Caco-2 (cell line): ENCODE results near the gene UBASH3B. TPM values are rescaled to one million over a fixed set of nuclear protein-coding genes. Genes with fewer than 3 reads are reported as not detected.

Experiments
- BruUV-seq: library from RNA; stranded (reverse); fragments of 400-500 nt; replicated peaks from 2 replicates; lab custom pipeline; 2021; lab: Mats Ljungman, UMichigan
- CTCF ChIA-PET: fragments of 300-600 bp; sonication (Branson Sonifier 250); formaldehyde crosslinking; loops from one replicate; lab custom pipeline; 2022; ENCODE audit warnings: antibody characterized with exemption; lab: Charles Lee
- POLR2A ChIA-PET: fragments of 300-600 bp; sonication (Branson Sonifier 250); formaldehyde crosslinking; loops from one replicate; lab custom pipeline; 2022; ENCODE audit warnings: antibody characterized with exemption; lab: Charles Lee
- DNase-seq, 2 experiments: peaks; one replicate each; pipeline versions ENCODE4 v3.0.0 to v3.0.0-alpha.2; 2020 to 2022
- H3K27me3 ChIP-seq: replicated peaks from 2 replicates; pipeline ENCODE4 v1.6.0; 2011; ENCODE audit warnings: low read length; ENCODE audit not compliant: control insufficient read depth, insufficient read depth
- H3K36me3 ChIP-seq: 2 replicates; pipeline ENCODE4 v1.5.1; 2011; ENCODE audit warnings: low read length; ENCODE audit not compliant: control insufficient read depth, insufficient read depth
- H3K4me1 ChIP-seq: fragments of 250-450 bp; sonication (Bioruptor Pico); 2 replicates; pipeline ENCODE4 v1.5.1; 2020; ENCODE audit warnings: mild to moderate bottlenecking
- H3K4me3 ChIP-seq: 2 replicates; pipeline ENCODE4 v1.5.1; 2011; ENCODE audit warnings: low read depth, mild to moderate bottlenecking, control low read depth, low read length
- H3K9me3 ChIP-seq: fragments of 250-450 bp; sonication (Bioruptor Pico); 2 replicates; pipeline ENCODE4 v1.5.1; 2020; ENCODE audit warnings: mild to moderate bottlenecking, moderate library complexity
- H3K27ac Mint-ChIP-seq: one replicate; pipeline ENCODE4 v1.8.0; 2022; ENCODE audit warnings: mixed read lengths; ENCODE audit not compliant: unreplicated experiment
- H3K27me3 Mint-ChIP-seq: one replicate; pipeline ENCODE4 v1.8.0; 2022; ENCODE audit warnings: mixed read lengths; ENCODE audit not compliant: insufficient read depth, unreplicated experiment
- H3K36me3 Mint-ChIP-seq: one replicate; pipeline ENCODE4 v1.8.0; 2022; ENCODE audit warnings: mild to moderate bottlenecking, mixed read lengths; ENCODE audit not compliant: insufficient read depth, unreplicated experiment
- H3K4me1 Mint-ChIP-seq: one replicate; pipeline ENCODE4 v1.8.0; 2022; ENCODE audit warnings: low read depth, mixed read lengths; ENCODE audit not compliant: unreplicated experiment
- H3K4me3 Mint-ChIP-seq: one replicate; pipeline ENCODE4 v1.8.0; 2022; ENCODE audit warnings: mild to moderate bottlenecking, moderate library complexity, mixed read lengths; ENCODE audit not compliant: unreplicated experiment
- H3K9me3 Mint-ChIP-seq: one replicate; pipeline ENCODE4 v1.8.0; 2022; ENCODE audit warnings: mixed read lengths; ENCODE audit not compliant: unreplicated experiment
- CTCF ChIP-seq, 2 experiments: fragments of 200-600 bp in 1 of 2; IDR thresholded peaks; 1 replicate in 1 of 2; 2 replicates in 1 of 2; pipeline versions ENCODE4 v1.5.1 to v1.8.0; 2011 to 2022; ENCODE audit warnings: antibody characterized with exemption in 1 of 2, control low read depth in 1 of 2, inconsistent platforms in 1 of 2, low read depth in 1 of 2, low read length in 1 of 2, mild to moderate bottlenecking in 1 of 2, moderate library complexity in 1 of 2; ENCODE audit not compliant: insufficient read depth in 1 of 2, severe bottlenecking in 1 of 2, unreplicated experiment in 1 of 2
- intact Hi-C: fragments of 100-400 bp; cut with micrococcal nuclease; formaldehyde crosslinking; loops from one replicate; pipeline ENCODE4 v1.10.0; 2022; ENCODE audit not compliant: unreplicated experiment
- total RNA-seq: library from RNA; stranded (reverse); gene quantifications from 2 replicates; pipeline ENCODE4 v1.2.3, GENCODE V29; 2022

UBASH3B gene
- total RNA-seq, 1 experiment from 2014 or later, result 21.5 TPM

GRCh38 chr11:122802876-122803275 lies 147.4 kb downstream of the UBASH3B start:
- BruUV-seq, result no TSS peak
- peak overlapping the region; percentile 46 for H3K27ac Mint-ChIP-seq
- no peaks in the 10 kb centered on the region for H3K27me3 ChIP-seq
- DNase-seq, result no peak
- no peaks in the 10 kb centered on the region for H3K4me1 ChIP-seq
- H3K27me3 Mint-ChIP-seq, result no peaks in the 10 kb centered on the region
- TF ChIP-seq CTCF (IDR thresholded peaks at IDR 0.05; ENCODE audit: insufficient read depth in 1 of 2, low read depth in 1 of 2, low read length in 1 of 2, severe bottlenecking in 1 of 2, unreplicated experiment in 1 of 2), result no peak
- intact Hi-C loops, result no loop called here
- CTCF ChIA-PET, result no interaction called here
- H3K4me3 Mint-ChIP-seq, result no peak overlapping the region
- POLR2A ChIA-PET, result no interaction called here
- H3K4me3 ChIP-seq, result no peak overlapping the region
- no peaks in the 10 kb centered on the region for H3K9me3 Mint-ChIP-seq
- no peaks in the 10 kb centered on the region for H3K36me3 ChIP-seq
- H3K36me3 Mint-ChIP-seq, result peaks cover 7% of the 10 kb centered on the region
- H3K4me1 Mint-ChIP-seq, result no peaks in the 10 kb centered on the region
- H3K9me3 ChIP-seq, result no peaks in the 10 kb centered on the region

DNA sequence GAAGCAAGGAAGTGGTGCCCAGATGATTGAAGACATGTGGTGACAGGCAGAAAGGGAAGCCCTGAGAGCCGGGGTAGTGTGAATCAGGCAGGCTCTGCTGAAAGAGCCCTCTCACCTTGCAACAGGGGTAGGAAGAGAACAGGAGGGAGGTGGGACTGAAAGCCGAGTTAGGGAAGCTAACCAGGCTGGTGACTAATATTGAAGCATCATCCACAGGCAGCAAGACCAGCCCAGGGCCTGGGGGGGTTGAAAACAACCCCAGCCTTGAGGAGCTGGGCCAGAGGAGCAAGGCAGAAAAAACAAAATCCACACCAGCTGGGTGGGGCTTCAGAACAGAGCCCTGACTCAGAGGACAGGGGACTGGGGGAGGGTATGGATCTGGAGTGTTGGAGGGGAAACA lies 147.8 kb downstream of the UBASH3B start:
- Mint-ChIP-seq H3K27me3 (no peaks in the 10 kb centered on the region), H3K4me3 (no peak overlapping the region), H3K9me3 (no peaks in the 10 kb centered on the region), H3K36me3 (peaks cover 7% of the 10 kb centered on the region), H3K4me1 (no peaks in the 10 kb centered on the region), H3K27ac (peak overlapping the region; percentile 46)
- no peaks in the 10 kb centered on the region for H3K9me3 ChIP-seq
- no peaks in the 10 kb centered on the region for H3K4me1 ChIP-seq
- no peaks in the 10 kb centered on the region for H3K27me3 ChIP-seq
- no TSS peak for BruUV-seq
- no peak overlapping the region for H3K4me3 ChIP-seq
- intact Hi-C loops, result no loop called here
- no peak for DNase-seq
- CTCF ChIA-PET, result no interaction called here
- no peak for TF ChIP-seq CTCF (IDR thresholded peaks at IDR 0.05; ENCODE audit: insufficient read depth in 1 of 2, low read depth in 1 of 2, low read length in 1 of 2, severe bottlenecking in 1 of 2, unreplicated experiment in 1 of 2)
- POLR2A ChIA-PET, result no interaction called here
- H3K36me3 ChIP-seq, result no peaks in the 10 kb centered on the region

- no peak for DNase-seq
- no peaks in the 10 kb centered on the region for H3K27me3 ChIP-seq
- H3K9me3 ChIP-seq, result no peaks in the 10 kb centered on the region
- Mint-ChIP-seq H3K9me3 (no peaks in the 10 kb centered on the region), H3K4me1 (no peaks in the 10 kb centered on the region), H3K27ac (peak overlapping the region; percentile 46), H3K36me3 (peaks cover 9% of the 10 kb centered on the region), H3K4me3 (no peak overlapping the region), H3K27me3 (no peaks in the 10 kb centered on the region)
- intact Hi-C loops, result no loop called here
- no TSS peak for BruUV-seq
- no peaks in the 10 kb centered on the region for H3K4me1 ChIP-seq
- no peaks in the 10 kb centered on the region for H3K36me3 ChIP-seq
- TF ChIP-seq CTCF (IDR thresholded peaks at IDR 0.05; ENCODE audit: insufficient read depth in 1 of 2, low read depth in 1 of 2, low read length in 1 of 2, severe bottlenecking in 1 of 2, unreplicated experiment in 1 of 2), result no peak
- ChIA-PET CTCF (no interaction called here), POLR2A (no interaction called here)
- H3K4me3 ChIP-seq, result no peak overlapping the region
Measured at GRCh38 chr11:122803716-122804115, 148.2 kb downstream of the UBASH3B start.
